HG03457 (cell line): ENCODE results near the gene ZNF468.
"Not testable (repeated sequence)": the region's sequence is repeated elsewhere in the genome, so short reads cannot be mapped to it uniquely, and the experiment has no call there.

Experiments used
- ATAC-seq: cut with Tn5 transposase; IDR thresholded peaks from one replicate; pipeline ENCODE4 v1.9.1; 2021; ENCODE audit warnings: moderate number of reproducible peaks; ENCODE audit not compliant: unreplicated experiment

The ZNF468 gene

GRCh38 chr19:52829866-52830265 is 27.6 kb downstream of the ZNF468 start:
- not testable (repeated sequence) for ATAC-seq

DNA sequence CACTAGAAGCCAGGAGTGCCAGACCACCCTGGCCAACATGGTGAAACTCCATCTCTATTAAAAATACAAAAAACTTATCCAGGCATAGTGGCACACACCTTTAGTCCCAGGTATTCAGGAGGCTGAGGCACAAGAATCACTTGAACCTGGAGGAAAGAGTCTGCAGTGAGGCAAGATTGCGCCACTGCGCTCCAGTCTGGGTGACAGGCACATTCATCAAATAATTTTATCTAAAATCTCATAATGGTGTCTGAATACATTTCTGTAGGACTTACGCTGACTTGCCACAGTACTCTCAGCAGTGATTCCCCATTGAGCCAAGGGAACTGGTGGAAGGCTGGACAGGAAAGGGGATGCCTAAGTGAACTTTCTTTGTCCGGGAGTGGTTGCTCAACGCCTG is 31.7 kb downstream of the ZNF468 start:
- ATAC-seq: no peak

- no peak for ATAC-seq
Measured at GRCh38 chr19:52823676-52824075, 33.7 kb downstream of the ZNF468 start.

DNA sequence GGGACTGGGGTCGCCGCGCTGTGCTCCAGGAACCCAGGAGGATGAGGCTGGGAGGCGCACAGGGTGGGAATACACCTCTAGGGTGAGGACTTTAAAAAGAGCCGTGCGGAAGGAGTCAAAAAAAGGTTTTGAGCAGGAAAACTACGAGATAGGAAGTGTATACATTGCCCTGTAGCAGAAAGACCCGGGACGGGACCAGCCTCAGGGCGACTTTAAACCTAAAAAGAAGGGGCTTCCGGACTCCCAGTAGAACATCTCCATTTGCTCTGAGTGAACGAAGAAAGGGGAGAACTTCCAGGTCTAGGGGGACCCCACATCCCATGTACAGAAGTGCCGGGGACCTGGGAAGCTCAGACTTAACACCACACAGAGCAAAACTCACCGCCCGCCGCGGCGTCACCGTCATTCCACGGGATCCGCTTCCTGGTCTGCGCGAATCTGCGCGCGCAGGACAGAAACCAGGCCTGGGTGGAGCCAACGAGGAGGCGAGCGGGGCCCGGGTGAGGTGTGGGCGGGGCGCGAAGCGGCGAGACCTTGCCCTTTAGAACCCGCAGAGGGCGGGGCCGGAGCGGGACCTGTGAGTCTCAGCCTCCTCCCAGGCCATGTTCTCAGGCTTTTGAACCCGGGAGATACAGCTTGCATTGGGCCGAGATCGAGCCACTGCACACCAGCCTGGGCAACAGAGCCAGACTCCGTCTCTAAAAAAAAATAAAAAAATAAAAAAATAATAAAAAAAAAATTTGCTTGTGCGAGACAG is 36.0 kb downstream of the ZNF468 start, which contains the start of gene ZNF28:
ZNF28 (minus strand) TSS at position 430 of the 757 bp plus-strand sequence. CDS start 3,675 bp downstream, outside the sequence.
- peak; percentile 91 for ATAC-seq

- peak; percentile 10 for ATAC-seq
Measured at GRCh38 chr19:52820472-52821203, 36.8 kb downstream of the ZNF468 start.

DNA sequence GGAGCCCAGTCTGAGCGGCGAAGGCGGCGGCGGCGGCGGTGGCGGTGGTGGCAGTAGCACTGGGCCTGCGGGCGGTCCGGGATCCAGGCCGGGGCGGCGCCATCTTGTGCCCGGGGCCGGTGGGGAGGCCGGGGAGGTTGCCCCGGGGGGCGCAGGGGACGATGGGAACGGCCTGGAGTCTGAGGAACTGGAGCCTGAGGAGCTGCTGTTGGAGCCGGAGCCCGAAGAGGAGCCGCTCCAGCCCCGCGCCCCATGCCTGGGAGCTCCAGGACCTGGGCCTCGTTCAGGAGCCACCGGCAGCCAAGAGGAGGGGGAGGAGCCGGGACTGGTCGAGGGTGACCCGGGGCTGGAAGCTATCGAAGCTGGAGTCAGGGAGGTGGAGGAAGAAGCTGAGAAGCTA is 47.6 kb downstream of the ZNF468 start:
- ATAC-seq: no peak

GRCh38 chr19:52799950-52800640 is 57.3 kb downstream of the ZNF468 start:
- not testable (repeated sequence) for ATAC-seq

DNA sequence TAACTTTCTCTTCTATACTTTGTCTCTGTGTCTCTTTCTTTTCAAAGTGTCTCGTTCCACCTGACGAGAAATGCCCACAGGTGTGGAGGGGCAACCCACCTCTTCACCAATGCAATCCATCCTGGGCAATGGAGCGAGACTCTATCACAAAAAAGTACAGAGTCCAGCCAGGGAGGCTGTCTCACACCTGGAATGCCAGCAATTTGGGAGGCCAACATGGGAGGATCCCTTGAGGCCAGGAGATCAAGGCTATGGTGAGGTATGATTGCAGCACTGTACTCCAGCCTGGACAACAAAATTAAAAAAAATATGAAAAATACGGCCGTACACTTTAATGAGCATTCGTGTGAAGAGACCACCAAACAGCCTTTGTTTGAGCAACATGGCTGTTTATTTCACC is 68.0 kb downstream of the ZNF468 start:
- no peak for ATAC-seq
